OCI-LY1 (cell line): Measurements from ENCODE around the gene NTS.

Experiments
- CTCF ChIP-seq: fragments of 200-600 bp; sonication (generic), shearing (Covaris generic); IDR thresholded peaks from 2 replicates; pipeline ENCODE4 v1.5.1; 2017; ENCODE audit warnings: mild to moderate bottlenecking, antibody characterized with exemption, low read length, moderate library complexity, mixed read lengths
- EZH2 ChIP-seq: fragments of 200-600 bp; sonication (generic), shearing (Covaris generic); IDR thresholded peaks from 2 replicates; pipeline ENCODE4 v1.8.0; 2017; ENCODE audit warnings: borderline replicate concordance, mixed run types, mild to moderate bottlenecking, antibody characterized with exemption, low read length, moderate library complexity, mixed read lengths

DNA sequence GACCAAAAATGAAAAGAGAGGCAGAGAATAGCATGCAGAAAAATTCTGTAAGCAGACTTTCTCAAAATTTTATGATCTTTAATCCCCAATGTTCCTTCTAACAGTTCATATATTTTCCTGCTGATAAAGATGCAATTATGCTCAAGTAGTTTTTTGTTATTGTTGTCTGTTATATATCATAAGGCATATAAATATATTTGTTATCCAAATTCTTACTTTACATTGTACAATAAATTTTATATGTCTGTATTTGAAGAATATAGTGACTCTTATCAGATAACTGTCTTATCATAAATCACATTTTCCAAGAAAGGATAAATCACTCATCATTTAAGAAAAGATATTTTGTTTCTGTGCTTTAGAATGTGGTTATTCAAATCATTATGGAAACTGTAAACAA lies 40.5 kb upstream of the NTS start:
- no peak for TF ChIP-seq EZH2
- no peak for TF ChIP-seq CTCF
